ENCODE results near the gene NDUFS2.
"Not testable (repeated sequence)": the region's sequence is repeated elsewhere in the genome, so short reads cannot be mapped to it uniquely, and the experiment has no call there.

Gene NDUFS2

GRCh38 chr1:161242313-161242712, 40.1 kb downstream of the NDUFS2 start:
- DNase-seq (ENCODE audit: low read depth in 4 of 4, low spot score in 1 of 4) = no peak

- no peak for DNase-seq (ENCODE audit: low read depth in 4 of 4, low spot score in 1 of 4)
Measured at GRCh38 chr1:161244888-161245287, 42.7 kb downstream of the NDUFS2 start.

GRCh38 chr1:161250100-161250499, 47.9 kb downstream of the NDUFS2 start:
- DNase-seq (ENCODE audit: low read depth in 4 of 4, low spot score in 1 of 4) = not testable (repeated sequence)

- no peak for DNase-seq (ENCODE audit: low read depth in 4 of 4, low spot score in 1 of 4)
Measured at GRCh38 chr1:161250829-161251228, 48.7 kb downstream of the NDUFS2 start.

GRCh38 chr1:161251579-161251978, 49.4 kb downstream of the NDUFS2 start:
- no peak for DNase-seq (ENCODE audit: low read depth in 4 of 4, low spot score in 1 of 4)

- not testable (repeated sequence) for DNase-seq (ENCODE audit: low read depth in 4 of 4, low spot score in 1 of 4)
Measured at GRCh38 chr1:161255302-161255701, 53.1 kb downstream of the NDUFS2 start.

- DNase-seq (ENCODE audit: low read depth in 4 of 4, low spot score in 1 of 4) = not testable (repeated sequence)
Measured at GRCh38 chr1:161255955-161256520, 53.9 kb downstream of the NDUFS2 start.

- not testable (repeated sequence) for DNase-seq (ENCODE audit: low read depth in 4 of 4, low spot score in 1 of 4)
Measured at GRCh38 chr1:161257109-161257508, 54.9 kb downstream of the NDUFS2 start.

- peak in 3 of 4 experiments; percentile 4 to 31 (median 21) for DNase-seq (ENCODE audit: low read depth in 4 of 4, low spot score in 1 of 4)
Measured at GRCh38 chr1:161258439-161259344, 56.5 kb downstream of the NDUFS2 start, which contains the start of gene PCP4L1. Gene PCP4L1 (plus strand): TSS chr1:161258745. CDS start chr1:161258975, 230 bp downstream.

- no peak for DNase-seq (ENCODE audit: low read depth in 4 of 4, low spot score in 1 of 4)
Measured at GRCh38 chr1:161259345-161259702, 57.2 kb downstream of the NDUFS2 start.

- DNase-seq (ENCODE audit: low read depth in 4 of 4, low spot score in 1 of 4) = no peak
Measured at GRCh38 chr1:161259765-161260164, 57.6 kb downstream of the NDUFS2 start.

- DNase-seq (ENCODE audit: low read depth in 4 of 4, low spot score in 1 of 4) = no peak
Measured at GRCh38 chr1:161260376-161261260, 58.5 kb downstream of the NDUFS2 start.

- no peak for DNase-seq (ENCODE audit: low read depth in 4 of 4, low spot score in 1 of 4)
Measured at GRCh38 chr1:161261261-161262235, 59.4 kb downstream of the NDUFS2 start.

Measured in stimulated activated CD4-positive, alpha-beta T cell treated with anti-CD3 and anti-CD28 coated beads, Interleukin-1b, Interleukin-23, amount 100 ng/mL, for 24 hours (primary cell).